NCI-H2196 (cell line): Measurements from ENCODE around the gene FOXO6.

Source experiments
- DNase-seq: peaks from one replicate; lab custom pipeline; 2025; ENCODE audit not compliant: unreplicated experiment; lab: John Stamatoyannopoulos, UW

FOXO6 gene

GRCh38 chr1:41365772-41366454 is 4.7 kb downstream of the FOXO6 start:
- peak; percentile 48 for DNase-seq

DNA sequence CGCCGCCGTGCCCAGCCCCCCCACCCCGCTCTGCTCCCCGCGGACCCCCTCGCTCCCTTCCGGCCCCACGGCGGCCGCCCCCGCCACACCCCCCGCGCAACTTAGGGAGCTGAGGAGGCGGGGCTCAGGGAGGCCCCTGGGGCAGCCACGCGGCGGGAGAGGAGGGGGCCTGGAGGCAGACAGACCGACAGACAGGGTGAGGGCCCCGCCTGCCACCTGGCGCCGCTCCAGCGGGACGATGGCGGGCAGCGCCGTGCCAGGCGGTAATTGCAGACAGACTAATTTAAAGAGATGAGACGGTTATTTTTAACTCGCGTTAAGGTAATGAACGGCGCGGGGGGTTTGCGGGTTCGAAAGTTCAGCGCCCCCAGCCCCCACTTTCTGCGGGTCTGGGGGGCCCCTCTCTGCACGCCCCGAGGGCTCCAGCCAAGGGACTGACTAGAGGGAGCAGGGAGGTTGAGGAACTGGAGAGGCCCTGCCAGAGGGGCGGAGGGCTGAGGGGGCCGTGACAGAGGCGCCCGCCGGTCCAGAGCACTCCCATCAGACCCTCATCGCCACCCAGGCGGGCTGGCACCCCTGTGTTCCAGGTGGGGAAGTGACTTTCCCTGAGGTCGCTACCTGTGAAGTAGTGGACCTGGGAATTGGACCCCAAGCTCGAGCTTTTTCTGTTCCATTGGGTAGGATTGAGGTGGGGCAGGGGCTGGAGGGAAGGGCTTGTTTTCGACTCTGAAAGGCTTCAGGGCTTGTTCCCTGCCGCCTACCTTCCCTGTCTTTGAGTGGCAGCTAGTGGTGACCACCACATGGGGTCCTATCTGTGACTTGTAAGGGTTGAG is 5.4 kb downstream of the FOXO6 start:
- DNase-seq: peak; percentile 32

DNA sequence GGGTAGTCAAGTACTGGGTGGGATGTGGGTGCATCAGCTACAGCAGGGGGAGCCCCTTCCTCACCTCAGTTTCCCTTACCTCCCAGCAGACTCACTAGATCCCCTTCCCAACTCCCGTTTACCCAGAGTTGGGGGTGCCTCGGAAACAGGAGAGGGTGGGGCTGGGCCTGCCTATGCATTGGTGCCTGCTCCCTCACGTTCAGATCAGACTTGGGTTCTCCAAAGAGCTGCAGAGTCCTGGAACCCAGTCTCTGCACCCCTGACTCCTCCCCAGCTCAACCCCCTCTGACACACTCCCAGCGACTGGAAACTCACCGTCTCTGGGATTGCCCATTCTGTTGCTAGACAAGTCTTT is 6.0 kb downstream of the FOXO6 start:
- DNase-seq: no peak

GRCh38 chr1:41368366-41368765 is 7.1 kb downstream of the FOXO6 start:
- no peak for DNase-seq

- no peak for DNase-seq
These were observed 7.6 kb downstream of the FOXO6 start for GRCh38 chr1:41368801-41369200.

- no peak for DNase-seq
These were observed 8.3 kb downstream of the FOXO6 start for GRCh38 chr1:41369531-41369930.

GRCh38 chr1:41370225-41370624 is 9.0 kb downstream of the FOXO6 start:
- DNase-seq: no peak

- no peak for DNase-seq
These were observed 9.7 kb downstream of the FOXO6 start for GRCh38 chr1:41370756-41371420.

- DNase-seq: peak; percentile 85
These were observed 10.7 kb downstream of the FOXO6 start for GRCh38 chr1:41371630-41372599.

GRCh38 chr1:41372600-41372993 is 11.4 kb downstream of the FOXO6 start:
- no peak for DNase-seq

- DNase-seq: no peak
These were observed 12.1 kb downstream of the FOXO6 start for GRCh38 chr1:41373373-41373772.

DNA sequence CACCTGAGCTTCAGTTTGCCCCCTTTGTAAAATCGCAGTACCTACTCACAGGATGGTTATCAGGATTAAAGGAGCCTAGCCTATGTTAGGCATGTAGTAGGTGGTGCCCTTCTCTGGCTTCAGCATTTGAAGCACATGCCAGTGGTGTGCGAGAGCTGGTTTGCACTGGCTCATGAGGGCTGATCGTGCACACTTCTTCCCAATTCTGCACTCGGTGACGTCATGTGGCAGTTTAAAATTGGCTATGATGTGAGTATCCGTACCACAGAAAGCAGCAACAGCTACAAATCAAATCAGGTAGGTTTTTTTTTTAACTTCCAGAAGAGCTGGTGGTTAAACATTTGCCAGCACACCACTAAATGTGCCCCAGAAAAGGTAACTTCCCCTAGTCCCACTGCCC is 13.5 kb downstream of the FOXO6 start:
- no peak for DNase-seq

DNA sequence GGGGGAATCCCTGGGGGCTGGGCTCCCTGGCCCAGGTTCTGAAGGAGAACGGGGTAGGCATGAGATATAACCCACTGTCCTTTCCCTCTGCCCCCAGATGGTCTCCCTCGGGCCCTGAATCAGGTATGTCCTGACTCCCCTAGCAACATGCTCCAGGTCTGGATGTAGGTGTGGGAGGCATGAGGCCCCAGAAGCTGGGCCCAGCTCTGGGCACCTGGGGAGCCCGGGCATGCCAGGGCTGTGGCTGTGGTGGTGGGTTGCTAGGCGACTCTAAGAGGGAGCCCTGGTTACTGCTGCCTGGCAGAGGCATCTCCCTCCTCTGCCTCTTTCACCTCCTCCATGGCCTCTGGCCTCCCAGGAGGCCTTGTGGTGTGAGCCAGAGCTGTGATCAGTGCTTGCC is 16.2 kb downstream of the FOXO6 start:
- DNase-seq: no peak

DNA sequence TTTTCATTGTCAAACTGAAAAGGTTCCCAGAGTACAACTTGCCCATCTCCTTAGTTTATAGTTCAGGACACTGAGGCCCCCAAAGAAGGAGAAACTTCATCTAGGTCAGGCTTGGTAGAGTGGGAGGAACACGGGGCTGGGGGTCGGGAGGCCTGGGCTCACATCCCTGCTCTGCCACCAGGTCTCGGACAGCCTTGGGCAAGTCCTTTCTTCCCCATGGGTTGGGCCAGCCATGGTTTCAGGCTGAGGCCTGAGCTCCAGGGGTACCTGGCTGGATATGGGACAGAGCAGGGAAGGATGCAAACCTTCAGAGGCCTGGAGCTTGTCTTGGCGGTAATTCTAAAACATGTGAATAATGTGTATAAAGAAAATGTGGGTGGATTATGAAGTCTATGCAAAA is 17.0 kb downstream of the FOXO6 start:
- DNase-seq: no peak

- DNase-seq: no peak
These were observed 17.9 kb downstream of the FOXO6 start for GRCh38 chr1:41378999-41379737.

DNA sequence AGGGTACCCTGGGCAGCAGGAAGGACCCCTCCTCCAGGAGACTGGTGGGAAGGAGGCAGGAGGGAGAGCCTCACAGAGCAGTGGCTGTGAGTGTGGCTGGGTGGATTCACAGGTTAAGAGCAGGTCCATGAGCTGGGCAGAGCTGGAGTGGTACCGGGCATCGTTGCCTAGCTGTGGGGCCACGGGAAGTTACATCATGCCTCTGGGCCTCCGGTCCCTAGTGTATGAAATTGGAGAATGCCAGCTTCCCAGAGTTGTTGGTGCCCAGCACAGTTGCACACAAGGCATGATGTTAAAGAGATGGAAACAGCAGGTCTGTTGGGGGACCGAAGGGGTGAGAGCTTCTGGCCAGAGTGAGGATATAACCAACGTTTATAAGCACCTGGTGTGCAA is 18.5 kb downstream of the FOXO6 start:
- peak; percentile 25 for DNase-seq

DNA sequence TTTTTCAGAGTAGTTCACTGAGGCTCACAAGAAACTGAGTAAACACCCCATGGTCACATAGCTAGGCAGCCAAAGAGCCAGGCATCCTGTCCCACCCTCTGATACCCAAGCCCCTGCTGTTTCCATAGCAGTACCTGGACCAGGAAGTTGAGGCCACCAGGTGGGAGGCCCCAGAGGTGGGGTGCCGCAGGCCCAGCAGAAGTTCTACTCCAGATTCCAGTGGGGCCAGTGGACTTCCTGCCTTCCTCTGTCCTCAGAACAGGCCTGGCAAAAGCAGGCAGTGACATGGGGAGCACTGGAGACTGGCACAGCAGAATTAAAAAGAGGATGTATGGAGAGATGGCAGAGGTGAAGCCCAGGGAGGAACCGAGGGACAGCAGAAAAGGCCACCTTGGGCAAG is 19.0 kb downstream of the FOXO6 start:
- no peak for DNase-seq

- peak; percentile 33 for DNase-seq
These were observed 19.9 kb downstream of the FOXO6 start for GRCh38 chr1:41380979-41381691.

GRCh38 chr1:41381692-41382479 is 20.7 kb downstream of the FOXO6 start:
- DNase-seq: no peak
